ENCODE measurements around the gene TFB1M.
"Not testable (repeated sequence)": the region's sequence is repeated elsewhere in the genome, so short reads cannot be mapped to it uniquely, and the experiment has no call there.

TFB1M gene

DNA sequence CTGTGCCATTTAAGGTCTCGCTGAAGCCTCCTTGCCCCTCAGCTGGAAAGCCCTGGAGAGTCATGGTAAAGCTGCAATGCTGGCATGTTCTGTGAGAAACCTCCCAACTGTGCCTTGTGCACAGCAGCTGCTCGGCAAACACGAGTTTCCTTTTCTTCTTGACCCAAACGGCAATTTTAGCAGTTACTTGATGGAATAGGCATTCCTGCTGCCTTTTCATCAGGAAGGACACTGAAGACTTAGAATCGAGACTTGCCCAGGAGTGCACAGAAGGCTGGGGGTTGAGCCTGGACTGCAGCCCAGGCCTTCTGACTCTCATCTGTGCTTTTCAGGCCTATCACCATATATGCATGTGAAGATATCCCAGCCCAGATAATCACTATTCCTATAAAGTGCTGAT lies 79.2 kb downstream of the TFB1M start:
- no peak for DNase-seq (ENCODE audit: low spot score)

DNA sequence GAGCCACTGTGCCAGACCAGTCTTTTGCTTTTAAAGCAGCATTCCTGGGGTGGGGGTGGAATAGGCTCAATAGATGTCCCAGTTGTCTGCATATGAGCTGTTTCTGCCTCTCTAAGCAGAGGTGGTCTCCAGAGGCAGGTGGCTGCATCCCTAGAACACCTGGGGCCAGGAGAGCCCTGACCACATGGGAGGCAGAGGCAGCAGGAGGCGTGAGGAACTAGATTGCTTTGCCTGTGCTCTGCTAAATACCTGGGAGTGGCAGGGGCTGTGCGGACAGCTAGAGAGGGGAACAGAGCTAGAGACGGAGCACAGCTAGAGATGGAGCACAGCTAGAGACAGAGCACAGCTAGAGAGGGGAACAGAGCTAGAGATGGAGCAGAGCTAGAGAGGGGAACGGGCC lies 79.6 kb downstream of the TFB1M start:
- DNase-seq (ENCODE audit: low spot score), result no peak

DNA sequence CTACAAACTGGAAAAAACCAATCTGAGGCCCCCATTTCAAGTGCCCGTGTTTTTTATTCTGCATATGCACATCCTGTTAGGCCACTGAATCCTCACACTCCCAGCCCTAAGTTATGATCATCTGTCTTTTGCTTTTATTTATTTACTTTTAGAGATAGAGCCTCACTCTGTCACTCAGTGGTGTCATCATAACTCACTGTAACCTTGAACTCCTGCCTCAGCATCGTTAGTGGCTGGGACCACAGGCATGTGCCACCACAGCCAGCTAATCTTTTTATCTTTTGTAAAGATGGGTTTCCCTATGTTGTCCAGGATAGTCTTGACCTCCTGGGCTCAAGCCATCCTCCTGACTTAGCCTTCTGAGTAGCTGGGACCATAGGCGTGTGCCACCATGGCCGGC lies 80.1 kb downstream of the TFB1M start:
- no peak for DNase-seq (ENCODE audit: low spot score)

DNA sequence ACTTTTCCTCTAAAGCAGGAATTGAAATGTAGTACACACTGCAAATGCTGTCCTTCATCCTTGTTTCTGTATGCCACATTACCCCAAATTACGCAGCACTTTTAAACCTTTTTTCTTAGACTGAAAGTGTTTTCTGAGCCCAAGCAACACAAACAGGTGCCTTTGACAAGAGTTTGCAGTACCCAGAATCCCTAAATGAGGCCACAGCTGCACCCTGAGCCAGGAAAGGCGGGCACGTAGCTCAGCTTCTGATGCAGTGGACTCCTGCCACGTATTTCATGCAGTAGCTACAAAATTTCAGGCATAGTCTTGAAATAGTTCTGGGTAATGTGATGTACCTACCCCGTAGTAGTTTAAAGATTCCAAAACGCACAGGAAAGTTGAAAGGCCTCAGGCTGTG lies 81.4 kb downstream of the TFB1M start:
- DNase-seq (ENCODE audit: low spot score), result no peak

DNA sequence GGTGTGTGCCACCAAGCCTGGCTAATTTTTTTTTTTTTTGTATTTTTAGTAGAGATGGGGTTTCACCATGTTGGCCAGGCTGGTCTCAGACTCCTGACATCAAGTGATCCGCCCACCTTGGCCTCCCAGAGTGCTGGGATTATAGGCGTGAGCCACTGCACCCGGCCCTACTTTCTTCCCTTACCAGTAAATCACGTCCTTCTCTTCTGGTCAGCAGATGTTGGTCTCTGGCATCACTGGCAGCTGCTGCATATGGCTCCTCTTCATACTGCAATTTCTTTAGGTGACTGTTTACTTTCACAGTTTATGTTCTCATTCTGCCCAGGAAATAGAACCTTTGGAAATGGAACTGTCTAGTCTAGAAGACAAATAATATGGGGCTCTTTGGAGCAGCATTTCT lies 83.3 kb downstream of the TFB1M start:
- DNase-seq (ENCODE audit: low spot score), result not testable (repeated sequence)

DNA sequence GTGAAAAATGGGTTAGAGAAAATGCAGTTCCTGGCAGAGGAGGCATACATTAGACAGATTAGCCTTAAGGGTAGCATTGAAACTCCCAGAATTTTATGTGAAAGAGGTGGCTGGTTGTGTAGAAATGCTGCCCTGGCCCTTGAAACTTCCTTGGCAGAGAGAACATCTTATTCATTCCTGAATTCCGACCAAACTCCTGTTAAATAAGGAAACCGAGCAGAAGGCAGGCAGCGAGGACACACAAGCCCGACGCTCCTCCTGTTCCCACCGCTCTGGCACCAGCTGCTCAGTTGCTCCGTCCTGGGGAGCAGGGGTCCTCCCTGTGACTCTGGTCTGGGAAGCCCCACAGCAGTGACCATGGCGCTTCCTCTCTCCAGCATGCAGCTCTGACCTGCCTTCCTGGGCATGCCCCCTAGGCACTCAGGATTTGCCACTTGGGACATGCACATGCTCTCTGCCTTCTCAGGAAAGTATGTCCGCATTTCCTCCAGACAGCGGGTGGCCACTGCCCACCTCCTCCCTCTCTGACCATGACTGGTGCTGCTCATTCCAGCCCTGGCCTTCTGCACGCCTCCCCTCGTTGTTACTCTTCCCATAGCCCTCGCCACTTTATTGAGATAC lies 85.6 kb downstream of the TFB1M start:
- DNase-seq (ENCODE audit: low spot score), result no peak

DNA sequence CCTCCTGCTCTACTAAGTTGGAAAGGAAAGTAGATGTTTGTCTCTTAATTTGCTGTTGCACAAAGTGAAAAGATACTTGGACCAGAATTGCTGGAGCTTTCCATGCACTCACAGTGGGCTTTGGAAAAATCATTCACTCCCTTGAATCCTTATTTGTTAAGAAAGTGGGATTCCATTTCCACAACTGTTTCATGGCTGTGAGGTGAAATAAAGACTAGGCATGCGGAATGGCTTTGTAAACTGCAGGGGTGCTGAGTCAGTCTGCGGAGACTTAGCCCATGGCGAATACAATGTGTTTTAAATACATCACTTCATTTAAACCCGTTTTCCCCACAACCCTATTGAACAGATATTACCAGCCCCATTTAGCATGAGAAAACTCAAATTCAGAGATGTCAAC lies 87.2 kb downstream of the TFB1M start:
- no peak for DNase-seq (ENCODE audit: low spot score)

DNA sequence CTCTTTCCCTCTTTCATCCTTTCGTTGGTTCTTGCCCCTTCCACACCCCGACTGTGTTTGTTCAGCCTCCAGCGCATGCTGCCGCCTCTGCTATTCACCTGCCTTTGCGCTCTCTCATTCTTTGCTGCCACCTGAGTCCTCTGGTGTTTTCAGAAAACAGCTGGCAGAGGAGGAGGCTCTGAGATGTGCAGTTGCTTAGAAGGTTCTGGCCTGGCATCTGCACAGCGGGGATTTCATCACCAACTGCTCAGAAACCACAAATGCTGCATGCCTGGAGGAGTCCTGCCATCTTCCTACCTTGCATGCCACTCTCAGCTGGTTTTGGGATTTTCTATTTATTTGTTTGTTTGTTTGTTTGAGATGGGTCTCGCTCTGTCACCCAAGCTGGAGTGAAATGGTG lies 89.7 kb downstream of the TFB1M start:
- DNase-seq (ENCODE audit: low spot score), result no peak

DNA sequence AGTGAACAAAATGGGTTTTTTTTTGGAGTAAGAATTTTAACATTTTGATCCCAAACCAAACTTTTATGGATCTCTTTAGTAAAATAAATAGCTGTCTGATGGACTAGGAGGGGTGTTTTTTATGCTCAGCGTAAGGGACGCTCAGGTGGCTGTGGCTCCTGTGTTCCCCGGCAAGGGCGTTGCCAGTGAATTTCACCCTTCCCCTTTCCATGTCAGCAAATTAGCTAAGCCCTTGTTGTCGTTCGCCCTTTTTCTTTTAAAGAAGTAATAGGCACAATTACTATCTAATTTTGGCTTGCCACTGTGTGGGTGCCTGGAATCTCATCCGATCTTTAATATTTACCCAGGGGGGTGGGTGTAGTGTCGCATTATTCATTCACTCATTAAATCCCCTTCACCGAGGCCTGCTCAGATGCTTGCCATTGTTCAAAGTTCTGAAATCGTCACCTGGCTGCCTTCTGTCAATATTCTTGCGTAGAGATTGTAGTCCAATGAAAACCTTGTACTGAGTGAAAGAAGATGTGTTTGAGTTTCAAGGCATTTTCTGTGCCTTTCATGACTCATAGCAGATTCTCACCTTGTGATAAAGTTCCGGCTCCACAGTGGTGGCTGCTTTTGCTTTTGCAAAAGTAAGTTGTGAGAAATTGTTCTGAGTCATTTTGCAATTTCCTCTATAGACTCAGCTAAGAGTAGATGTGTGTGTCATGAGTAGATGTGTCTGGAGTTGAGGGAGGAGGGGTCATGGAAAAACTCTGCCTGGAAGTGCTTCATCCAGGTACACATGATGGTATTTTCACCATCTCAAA lies 90.4 kb downstream of the TFB1M start:
- DNase-seq (ENCODE audit: low spot score), result peak; percentile 20

DNA sequence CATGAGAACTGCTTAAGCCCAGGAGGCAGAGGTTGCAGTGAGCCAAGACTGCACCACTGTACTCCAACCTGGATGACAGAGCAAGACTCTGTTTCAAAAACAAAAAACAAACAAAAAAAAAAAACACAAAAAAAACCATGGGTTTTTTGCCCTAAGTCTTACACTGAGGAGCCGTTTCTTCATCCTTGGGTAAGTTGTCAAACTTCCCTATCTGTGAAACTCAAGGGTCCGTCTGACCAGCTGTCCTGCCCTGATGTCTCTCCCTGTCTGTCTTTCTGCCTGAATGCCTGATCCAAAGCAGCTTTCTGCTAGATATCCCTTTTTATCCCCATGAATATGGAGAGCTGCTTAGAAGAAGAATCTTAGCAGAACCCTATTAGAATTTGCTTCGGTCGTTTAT lies 91.8 kb downstream of the TFB1M start:
- DNase-seq (ENCODE audit: low spot score), result no peak

DNA sequence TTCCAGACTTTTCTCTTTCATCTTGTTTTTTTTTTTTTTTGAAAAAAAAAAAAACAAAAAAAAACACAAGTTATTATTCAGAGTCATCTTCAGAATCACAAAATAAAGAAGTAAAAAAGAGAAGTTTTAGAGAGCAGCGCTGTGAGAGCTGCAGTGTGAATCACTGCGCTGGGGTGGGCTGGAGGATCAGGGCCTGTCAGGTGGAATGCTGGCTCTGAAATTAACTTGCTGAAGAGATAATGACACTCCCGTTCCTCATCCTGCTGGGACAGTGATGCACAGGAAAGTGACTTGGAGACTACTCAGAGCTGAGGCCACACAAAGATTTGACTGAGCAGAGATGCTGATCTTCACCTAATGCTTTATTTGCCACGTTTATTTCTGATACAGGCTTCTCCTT lies 93.2 kb downstream of the TFB1M start:
- DNase-seq (ENCODE audit: low spot score), result no peak

DNA sequence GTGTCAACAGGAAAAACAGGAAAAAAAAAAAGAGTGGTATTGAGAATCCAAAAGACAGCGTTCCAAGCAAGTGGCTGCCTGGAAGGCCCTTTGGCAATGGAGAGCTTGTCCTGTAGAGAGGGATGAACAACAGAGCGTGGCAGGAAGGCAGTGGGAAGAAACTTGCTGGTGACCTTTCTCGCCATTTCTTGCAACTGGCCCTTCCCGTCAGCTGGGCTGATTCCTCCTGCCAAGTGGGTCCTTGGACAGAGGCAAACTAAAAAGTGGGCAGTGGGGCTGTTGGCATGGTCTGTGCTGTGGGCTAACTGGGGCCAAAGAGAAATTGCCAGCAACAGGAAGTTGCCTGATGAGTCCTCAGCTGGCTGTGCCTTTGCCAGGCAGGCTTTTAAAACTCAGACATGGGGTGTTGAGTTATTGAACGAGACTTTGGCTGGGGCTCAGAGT lies 94.4 kb downstream of the TFB1M start:
- no peak for DNase-seq (ENCODE audit: low spot score)

DNA sequence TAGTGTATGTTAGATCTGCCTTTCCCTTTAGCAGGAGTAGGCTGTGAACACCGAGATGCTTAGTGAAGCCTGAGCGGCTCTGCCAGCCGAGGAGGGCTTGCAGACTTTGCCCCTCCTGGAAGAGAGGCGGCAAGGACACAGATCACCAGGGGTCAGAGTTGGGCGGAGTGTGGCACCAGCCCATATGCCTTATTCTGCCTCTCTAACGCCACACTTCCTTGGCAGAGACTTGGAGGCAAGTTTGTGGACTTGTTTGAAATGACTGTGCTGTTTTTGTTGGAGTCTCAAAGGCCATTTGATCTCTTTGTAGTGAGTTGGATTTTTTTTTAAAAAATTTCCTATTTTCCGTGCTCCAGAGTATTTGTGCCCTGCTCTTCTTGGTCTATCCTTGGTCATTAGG lies 95.0 kb downstream of the TFB1M start:
- DNase-seq (ENCODE audit: low spot score), result no peak

DNA sequence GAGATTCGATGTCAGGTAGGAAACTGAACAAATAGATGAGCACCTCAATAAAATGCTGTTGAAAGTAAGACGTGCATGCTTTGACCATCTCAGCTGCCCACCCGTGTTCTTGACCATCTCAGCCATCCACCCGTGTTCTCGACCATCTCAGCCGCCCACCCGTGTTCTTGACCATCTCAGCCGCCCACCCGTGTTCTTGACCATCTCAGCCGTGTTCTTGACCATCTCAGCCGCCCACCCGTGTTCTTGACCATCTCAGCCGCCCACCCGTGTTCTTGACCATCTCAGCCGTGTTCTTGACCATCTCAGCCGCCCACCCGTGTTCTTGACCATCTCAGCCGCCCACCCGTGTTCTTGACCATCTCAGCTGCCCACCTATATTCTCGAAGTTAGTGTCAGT lies 95.6 kb downstream of the TFB1M start:
- not testable (repeated sequence) for DNase-seq (ENCODE audit: low spot score)

DNA sequence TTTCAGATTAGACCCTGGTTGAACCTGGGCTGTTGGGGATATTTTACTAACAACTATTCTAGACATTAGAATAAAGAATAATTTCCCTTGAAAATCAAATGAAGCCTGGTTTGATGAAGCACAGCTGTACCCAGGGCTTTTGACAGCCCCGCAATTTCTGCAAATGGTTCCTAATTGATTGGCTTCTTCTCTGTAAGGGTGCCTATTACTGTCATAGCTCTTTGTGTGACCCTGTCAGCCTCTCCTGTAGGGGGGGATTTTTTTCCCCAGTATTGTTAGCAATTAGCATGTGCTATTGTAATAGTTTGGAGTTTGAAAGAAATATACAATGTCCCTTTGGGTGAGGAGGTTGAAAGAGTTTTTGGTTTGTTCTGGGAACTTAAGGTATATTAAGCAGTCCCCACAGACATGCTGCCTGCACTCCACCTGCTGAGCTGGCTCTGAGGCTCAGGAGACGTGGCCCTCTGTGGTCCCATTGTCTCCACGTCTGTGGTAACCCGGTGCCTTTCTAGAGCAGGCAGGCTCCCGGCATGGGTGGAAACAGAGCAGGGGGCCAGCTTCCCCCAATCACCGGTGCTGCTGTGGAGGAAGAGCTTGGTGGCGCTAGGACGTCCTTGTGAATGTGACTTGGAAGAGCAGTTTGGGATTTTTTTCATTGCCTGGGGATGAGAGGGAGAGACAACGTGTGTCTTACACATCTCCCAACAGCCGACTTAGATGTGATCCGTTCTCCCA lies 97.8 kb downstream of the TFB1M start:
- DNase-seq (ENCODE audit: low spot score), result no peak

DNA sequence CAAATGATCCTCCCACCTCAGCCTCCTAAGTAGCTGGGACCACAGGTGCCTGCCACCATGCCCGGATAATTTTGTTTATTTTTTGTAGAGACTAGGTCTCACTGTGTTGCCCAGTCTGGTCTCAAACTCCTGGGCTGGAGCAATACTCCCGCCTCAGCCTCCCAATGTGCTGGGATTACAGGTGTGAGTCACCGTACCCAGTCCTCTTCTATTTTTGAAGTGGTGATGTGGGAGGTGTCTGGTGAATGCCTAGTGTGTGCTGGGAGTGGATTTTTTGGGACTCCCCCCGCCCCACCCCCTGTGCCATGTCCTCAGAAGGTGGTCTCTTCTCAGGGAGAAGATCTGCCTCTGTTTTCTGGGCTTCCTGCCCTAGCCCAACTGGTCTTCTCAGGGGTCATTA lies 98.4 kb downstream of the TFB1M start:
- DNase-seq (ENCODE audit: low spot score), result no peak

DNA sequence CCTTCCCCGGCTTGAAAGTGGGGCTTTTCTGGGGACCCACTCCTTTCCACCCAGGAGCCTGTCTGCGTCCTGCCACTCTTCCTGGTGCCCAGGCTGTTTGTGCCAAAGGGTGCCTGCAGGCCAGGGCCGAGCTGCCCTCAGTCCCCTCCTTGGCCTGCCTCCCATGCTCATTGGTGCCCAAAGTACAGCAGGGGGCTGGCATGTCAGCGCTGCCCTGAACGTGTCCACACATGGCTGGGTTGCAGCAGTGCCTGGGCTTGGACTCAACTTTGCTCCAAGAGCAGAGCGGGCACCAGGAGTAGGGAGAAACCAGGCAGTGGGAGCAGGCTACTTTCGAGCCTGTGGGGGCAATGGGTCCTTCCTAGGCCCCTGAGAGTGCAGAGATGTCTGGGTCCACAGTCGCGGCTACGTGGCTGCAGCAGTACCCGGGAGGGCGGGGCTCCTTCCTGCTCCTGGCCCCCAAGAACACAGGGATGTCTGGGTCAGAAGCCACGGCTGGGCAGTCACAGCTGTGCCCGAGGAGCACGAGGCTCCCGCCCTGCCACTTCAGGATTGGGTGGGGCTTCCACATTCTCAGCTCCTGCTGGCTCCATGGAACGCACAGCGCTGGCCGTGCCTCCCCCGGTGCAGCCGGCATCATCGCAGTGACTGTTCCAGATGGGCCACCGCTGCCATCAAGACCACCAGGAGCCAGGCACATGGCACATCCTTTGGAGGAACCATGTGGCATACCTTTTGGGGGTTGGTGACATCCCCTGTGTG lies 100.5 kb downstream of the TFB1M start:
- DNase-seq (ENCODE audit: low spot score), result no peak

DNA sequence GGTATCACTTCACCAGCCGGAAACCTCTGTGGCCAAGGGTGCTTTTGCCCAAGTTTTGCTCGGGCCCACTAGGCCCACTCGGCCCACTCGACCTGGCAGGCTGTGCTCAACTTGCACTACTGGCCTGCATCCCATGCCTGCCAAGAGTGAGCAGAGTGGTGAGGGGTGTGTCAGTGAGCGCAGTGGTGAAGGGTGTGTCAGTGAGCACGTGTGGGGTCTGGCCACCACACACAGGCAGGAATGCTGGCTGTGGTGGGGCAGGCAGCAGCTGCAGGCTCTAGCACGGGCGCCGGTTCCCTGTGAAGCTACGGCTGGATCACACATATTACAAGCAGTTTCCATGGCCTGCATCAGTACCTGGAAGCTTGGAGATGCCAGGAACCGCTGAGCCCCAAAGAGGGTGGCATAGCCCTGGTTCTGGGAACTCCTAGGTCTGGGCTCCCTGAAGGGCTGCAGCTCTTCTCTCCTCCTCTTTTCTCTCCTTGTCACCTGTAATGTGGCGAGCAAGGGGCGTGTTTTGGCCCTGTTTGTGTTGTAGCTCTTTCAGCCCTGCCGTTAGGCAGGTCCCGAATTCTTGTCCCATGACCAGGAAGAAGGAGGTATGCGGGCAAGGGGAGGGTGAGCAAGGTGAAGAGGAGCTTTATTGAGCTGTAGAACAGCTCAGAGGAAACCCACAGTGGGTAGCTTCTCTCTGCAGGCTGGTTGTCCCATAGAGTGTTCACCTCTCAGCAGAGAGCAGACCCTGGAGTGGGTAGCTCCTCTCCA lies 101.5 kb downstream of the TFB1M start:
- peak; percentile 82 for DNase-seq (ENCODE audit: low spot score)

DNA sequence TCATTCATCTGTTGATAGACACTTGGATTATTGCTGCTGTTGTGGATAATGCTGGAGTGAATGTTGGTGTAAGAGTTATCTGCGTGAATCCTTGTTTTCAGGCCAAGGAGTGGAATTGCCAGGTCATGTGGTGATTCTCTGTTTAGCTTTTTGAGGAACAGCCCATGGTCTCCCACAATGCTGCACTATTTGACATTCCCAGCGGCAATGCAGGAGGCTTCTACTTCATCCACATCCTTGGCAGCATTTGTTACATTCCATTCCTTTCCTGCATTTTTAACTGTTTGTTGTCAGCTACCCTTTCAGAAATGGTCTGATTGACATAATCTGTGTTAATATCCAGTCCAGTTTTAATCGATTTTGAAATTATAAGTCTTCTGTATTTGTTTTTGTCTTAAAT lies 102.2 kb downstream of the TFB1M start:
- DNase-seq (ENCODE audit: low spot score), result no peak

DNA sequence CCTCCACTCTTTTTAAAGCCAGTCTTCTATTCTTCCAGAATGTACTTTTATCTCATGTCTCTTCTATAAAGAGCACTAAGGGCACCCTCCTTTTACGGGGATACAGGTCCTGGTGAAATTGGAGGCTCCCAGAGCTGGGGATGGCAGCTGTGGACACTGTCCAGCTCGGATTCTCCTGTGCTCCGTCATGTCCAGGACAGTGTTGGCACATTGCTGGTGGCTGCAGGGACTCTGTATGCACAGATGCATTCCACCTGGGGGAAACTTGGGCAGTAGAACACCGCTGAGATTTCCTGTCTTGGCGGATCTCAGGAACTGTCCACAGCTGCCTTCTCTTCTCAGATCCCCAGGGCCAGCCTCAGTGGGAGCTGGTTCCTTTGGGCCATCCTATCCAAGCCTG lies 107.1 kb downstream of the TFB1M start:
- no peak for DNase-seq (ENCODE audit: low spot score)

Measured in SW480 (cell line).